Suprapubic skin (tissue), 4 donors: ENCODE data around the gene PLA2G4F. TPM values are rescaled to one million over a fixed set of nuclear protein-coding genes. Genes with fewer than 3 reads are reported as not detected.

Experiments used
- DNase-seq, 2 donors: peaks; one replicate each; pipeline ENCODE4 v3.0.0-alpha.2; 2019; ENCODE audit warnings: low spot score in 2 of 2
- H3K27ac ChIP-seq: fragments of 200-600 bp; sonication (generic); one replicate; pipeline ENCODE4 v1.5.1; 2019
- H3K27me3 ChIP-seq: fragments of 200-600 bp; sonication (generic); one replicate; pipeline ENCODE4 v1.5.1; 2019
- H3K36me3 ChIP-seq: fragments of 200-600 bp; sonication (generic); one replicate; pipeline ENCODE4 v1.5.1; 2019
- H3K4me1 ChIP-seq: fragments of 200-600 bp; sonication (generic); one replicate; pipeline ENCODE4 v1.5.1; 2019
- H3K4me3 ChIP-seq: fragments of 200-600 bp; sonication (generic); one replicate; pipeline ENCODE4 v1.5.1; 2019; ENCODE audit warnings: mild to moderate bottlenecking
- H3K9me3 ChIP-seq: fragments of 200-600 bp; sonication (generic); one replicate; pipeline ENCODE4 v1.5.1; 2019
- CTCF ChIP-seq, 2 donors: fragments of 200-600 bp in 1 of 2; fragments of 450-650 bp in 1 of 2; sonication (generic) in 1 of 2; IDR thresholded peaks; one replicate each; pipeline ENCODE4 v1.5.1; 2016 to 2019; ENCODE audit warnings: antibody characterized with exemption in 2 of 2, mild to moderate bottlenecking in 1 of 2, moderate library complexity in 1 of 2
- EP300 ChIP-seq: sonication (generic); formaldehyde crosslinking; IDR thresholded peaks from one replicate; pipeline ENCODE4 v1.6.1; 2017; ENCODE audit warnings: antibody characterized with exemption
- POLR2A ChIP-seq, 2 donors: fragments of 450-650 bp; IDR thresholded peaks; one replicate each; pipeline ENCODE4 v1.6.1; 2017; ENCODE audit warnings: antibody characterized with exemption in 2 of 2, mild to moderate bottlenecking in 2 of 2, moderate library complexity in 2 of 2
- POLR2AphosphoS5 ChIP-seq, 3 donors: sonication (generic); formaldehyde crosslinking; IDR thresholded peaks; one replicate each; pipeline ENCODE4 v1.6.1; 2017; ENCODE audit warnings: antibody characterized with exemption in 3 of 3
- WGBS: methylation state at CpG from one replicate; pipeline ENCODE4 v1.1.5; 2018; 5-methylcytosine and 5-hydroxymethylcytosine counted together
- total RNA-seq, 4 donors: library from RNA; depleted of rRNA; stranded (reverse); fragments of >200 nt; gene quantifications; one replicate each; pipeline ENCODE4 v1.1.0, GENCODE V29; 2016

The PLA2G4F gene
- total RNA-seq, 4 donors from 2014 or later, result 209 to 311 (median 246) TPM

- no peak for TF ChIP-seq POLR2AphosphoS5 (IDR thresholded peaks at IDR 0.05)
- no peak for TF ChIP-seq POLR2A (IDR thresholded peaks at IDR 0.05)
- no peak for TF ChIP-seq EP300
- TF ChIP-seq CTCF (IDR thresholded peaks at IDR 0.05), result no peak
- H3K27ac ChIP-seq, result no peak overlapping the region
- H3K9me3 ChIP-seq, result no peaks in the 10 kb centered on the region
- peak overlapping the region; percentile 25 for H3K4me3 ChIP-seq
- no peaks in the 10 kb centered on the region for H3K27me3 ChIP-seq
- DNase-seq, result no peak
- H3K36me3 ChIP-seq, result no peaks in the 10 kb centered on the region
- 24% methylated on average over 10 of the region's 10 CpGs for WGBS
- peaks cover 12% of the 10 kb centered on the region for H3K4me1 ChIP-seq
Measured at GRCh38 chr15:42118650-42119445, 37.6 kb downstream of the PLA2G4F start.

DNA sequence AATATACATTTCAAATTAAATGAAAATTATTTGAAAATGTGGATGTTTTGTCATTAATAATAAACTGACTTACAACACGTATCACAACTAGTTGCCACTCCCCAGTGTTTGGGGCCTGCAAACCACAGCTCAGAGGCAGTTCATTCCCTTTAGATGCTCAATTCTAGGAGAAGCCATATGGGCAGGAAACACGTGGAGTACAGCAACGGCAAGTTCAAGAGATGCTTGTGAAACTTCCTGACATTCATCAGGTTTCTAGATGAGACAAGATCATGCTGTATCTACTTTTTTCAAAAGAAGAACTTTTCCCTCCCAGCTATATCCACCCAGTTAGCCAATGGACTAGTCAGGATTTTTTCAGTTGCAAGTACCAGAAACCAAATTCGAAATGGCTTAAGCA is 44.5 kb downstream of the PLA2G4F start:
- TF ChIP-seq POLR2AphosphoS5 (IDR thresholded peaks at IDR 0.05) (no peak), POLR2A (IDR thresholded peaks at IDR 0.05) (no peak), CTCF (IDR thresholded peaks at IDR 0.05) (no peak), EP300 (no peak)
- 47% methylated on average over 4 of the region's 4 CpGs for WGBS
- Histone ChIP-seq H3K4me1 (peaks cover 5% of the 10 kb centered on the region), H3K27me3 (no peaks in the 10 kb centered on the region), H3K27ac (no peak overlapping the region), H3K36me3 (no peaks in the 10 kb centered on the region), H3K4me3 (no peak overlapping the region), H3K9me3 (no peaks in the 10 kb centered on the region)
- DNase-seq, result peak in 1 of 2 donors; percentile 29

GRCh38 chr15:42110367-42110766 is 46.1 kb downstream of the PLA2G4F start:
- H3K36me3 ChIP-seq, result no peaks in the 10 kb centered on the region
- H3K27ac ChIP-seq, result no peak overlapping the region
- WGBS, result 72% methylated on average over 3 of the region's 3 CpGs
- H3K9me3 ChIP-seq, result no peaks in the 10 kb centered on the region
- TF ChIP-seq EP300 (no peak), CTCF (IDR thresholded peaks at IDR 0.05) (no peak), POLR2AphosphoS5 (IDR thresholded peaks at IDR 0.05) (no peak), POLR2A (IDR thresholded peaks at IDR 0.05) (no peak)
- no peaks in the 10 kb centered on the region for H3K27me3 ChIP-seq
- no peak overlapping the region for H3K4me3 ChIP-seq
- no peak for DNase-seq
- H3K4me1 ChIP-seq, result peaks cover 12% of the 10 kb centered on the region

GRCh38 chr15:42108806-42109205 is 47.6 kb downstream of the PLA2G4F start:
- Histone ChIP-seq H3K4me3 (no peak overlapping the region), H3K27me3 (no peaks in the 10 kb centered on the region), H3K4me1 (peaks cover 12% of the 10 kb centered on the region), H3K9me3 (no peaks in the 10 kb centered on the region), H3K27ac (no peak overlapping the region), H3K36me3 (no peaks in the 10 kb centered on the region)
- TF ChIP-seq POLR2A (IDR thresholded peaks at IDR 0.05) (no peak), POLR2AphosphoS5 (IDR thresholded peaks at IDR 0.05) (no peak), CTCF (IDR thresholded peaks at IDR 0.05) (no peak), EP300 (no peak)
- WGBS, result 72% methylated on average over 3 of the region's 3 CpGs
- DNase-seq, result no peak

DNA sequence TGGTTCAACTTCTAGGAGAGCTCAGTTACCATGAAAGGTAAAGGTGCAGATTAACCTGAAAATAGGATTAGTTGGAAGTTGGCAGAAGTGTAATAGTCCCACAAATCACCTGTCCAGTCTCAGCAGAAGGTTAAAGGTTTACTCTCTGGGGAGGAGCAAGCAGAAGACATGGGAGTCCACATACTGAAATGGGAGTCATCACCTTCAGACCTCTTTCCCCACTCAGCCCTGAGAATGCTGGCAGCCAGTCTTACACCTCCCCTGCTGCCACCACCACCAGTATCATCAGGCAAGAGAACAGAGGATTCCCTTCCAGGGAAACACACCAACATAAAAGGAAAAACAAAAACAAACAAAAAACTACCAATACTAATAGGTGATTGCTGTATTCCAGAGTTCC is 48.2 kb downstream of the PLA2G4F start:
- no peaks in the 10 kb centered on the region for H3K9me3 ChIP-seq
- peaks cover 12% of the 10 kb centered on the region for H3K4me1 ChIP-seq
- H3K36me3 ChIP-seq, result no peaks in the 10 kb centered on the region
- H3K27me3 ChIP-seq, result no peaks in the 10 kb centered on the region
- H3K4me3 ChIP-seq, result no peak overlapping the region
- no peak overlapping the region for H3K27ac ChIP-seq
- TF ChIP-seq CTCF (IDR thresholded peaks at IDR 0.05), result no peak
- TF ChIP-seq POLR2AphosphoS5 (IDR thresholded peaks at IDR 0.05), result no peak
- TF ChIP-seq POLR2A (IDR thresholded peaks at IDR 0.05), result no peak
- no peak for DNase-seq
